H9 (cell line): ENCODE data around the gene GGCT. TPM values are rescaled to one million over a fixed set of nuclear protein-coding genes. Genes with fewer than 3 reads are reported as not detected.

Experiments
- DNase-seq: peaks from one replicate; pipeline ENCODE4 v3.0.0-alpha.2; 2017
- H2AFZ ChIP-seq: one replicate; pipeline ENCODE4 v1.6.1; 2013; ENCODE audit warnings: mild to moderate bottlenecking, low read length, control low read depth, moderate library complexity
- H2AK5ac ChIP-seq: 2 replicates; pipeline ENCODE4 v1.6.1; 2013; ENCODE audit warnings: low read length, control low read depth, mixed read lengths; ENCODE audit not compliant: insufficient read length
- H2BK120ac ChIP-seq: one replicate; pipeline ENCODE4 v1.6.1; 2013; ENCODE audit warnings: low read depth, mild to moderate bottlenecking, low read length, control low read depth, inconsistent platforms; ENCODE audit not compliant: poor library complexity, severe bottlenecking
- H2BK12ac ChIP-seq: 2 replicates; pipeline ENCODE4 v1.6.1; 2013; ENCODE audit warnings: low read length, control low read depth, mixed read lengths, low read depth; ENCODE audit not compliant: insufficient read length
- H2BK15ac ChIP-seq: 2 replicates; pipeline ENCODE4 v1.6.1; 2013; ENCODE audit warnings: low read depth, low read length, control low read depth
- H2BK20ac ChIP-seq: one replicate; pipeline ENCODE4 v1.6.1; 2013; ENCODE audit warnings: low read depth, mild to moderate bottlenecking, low read length, control low read depth, inconsistent platforms; ENCODE audit not compliant: poor library complexity, severe bottlenecking
- H2BK5ac ChIP-seq: 2 replicates; pipeline ENCODE4 v1.6.1; 2013; ENCODE audit warnings: low read length, control low read depth, mixed read lengths; ENCODE audit not compliant: insufficient read length
- H3K14ac ChIP-seq: 2 replicates; pipeline ENCODE4 v1.6.1; 2013; ENCODE audit warnings: low read length, control low read depth; ENCODE audit not compliant: insufficient read depth
- H3K18ac ChIP-seq: 2 replicates; pipeline ENCODE4 v1.6.1; 2013; ENCODE audit warnings: low read depth, mild to moderate bottlenecking, mixed read lengths, low read length, control low read depth; ENCODE audit not compliant: insufficient read length
- H3K23ac ChIP-seq: 2 replicates; pipeline ENCODE4 v1.6.1; 2013; ENCODE audit warnings: low read length, control low read depth, mixed read lengths, low read depth; ENCODE audit not compliant: insufficient read length
- H3K23me2 ChIP-seq: 2 replicates; pipeline ENCODE4 v1.6.1; 2013; ENCODE audit warnings: low read depth, mild to moderate bottlenecking, mixed read lengths, low read length, control low read depth; ENCODE audit not compliant: insufficient read length, poor library complexity, severe bottlenecking
- H3K27ac ChIP-seq: 2 replicates; pipeline ENCODE4 v1.5.1; 2013; ENCODE audit warnings: low read length, control low read depth, mixed read lengths, low read depth; ENCODE audit not compliant: insufficient read length
- H3K27me3 ChIP-seq: 2 replicates; pipeline ENCODE4 v1.6.1; 2013; ENCODE audit warnings: low read length, control low read depth, inconsistent platforms; ENCODE audit not compliant: insufficient read depth
- H3K4ac ChIP-seq: 2 replicates; pipeline ENCODE4 v1.6.1; 2013; ENCODE audit warnings: low read depth, mild to moderate bottlenecking, control low read depth, inconsistent platforms, low read length, moderate library complexity
- H3K4me1 ChIP-seq: 2 replicates; pipeline ENCODE4 v1.6.1; 2013; ENCODE audit warnings: low read length, control low read depth, inconsistent platforms; ENCODE audit not compliant: insufficient read depth
- H3K4me2 ChIP-seq: 2 replicates; pipeline ENCODE4 v1.6.1; 2013; ENCODE audit warnings: low read length, control low read depth, mixed read lengths; ENCODE audit not compliant: insufficient read length, insufficient read depth
- H3K56ac ChIP-seq: 2 replicates; pipeline ENCODE4 v1.6.1; 2013; ENCODE audit warnings: low read depth, mild to moderate bottlenecking, mixed read lengths, low read length, control low read depth; ENCODE audit not compliant: insufficient read length
- H3K79me1 ChIP-seq: 2 replicates; pipeline ENCODE4 v1.6.1; 2013; ENCODE audit warnings: low read depth, mild to moderate bottlenecking, moderate library complexity, low read length, control low read depth, inconsistent platforms; ENCODE audit not compliant: insufficient read depth, poor library complexity, severe bottlenecking
- H3K79me2 ChIP-seq: 2 replicates; pipeline ENCODE4 v1.6.1; 2013; ENCODE audit warnings: low read length, control low read depth, inconsistent platforms; ENCODE audit not compliant: insufficient read depth
- H3K9ac ChIP-seq: 2 replicates; pipeline ENCODE4 v1.6.1; 2013; ENCODE audit warnings: low read length, control low read depth, mixed read lengths; ENCODE audit not compliant: insufficient read length; ENCODE audit errors: extremely low read depth
- H3K9me3 ChIP-seq: one replicate; pipeline ENCODE4 v1.6.1; 2013; ENCODE audit warnings: low read depth, low read length, inconsistent platforms; ENCODE audit not compliant: control insufficient read depth
- H3T11ph ChIP-seq: one replicate; pipeline ENCODE4 v1.6.1; 2013; ENCODE audit warnings: mild to moderate bottlenecking, low read length, control low read depth, inconsistent platforms
- H4K20me1 ChIP-seq: one replicate; pipeline ENCODE4 v1.6.1; 2013; ENCODE audit not compliant: control insufficient read depth, insufficient read length, insufficient read depth
- H4K5ac ChIP-seq: 2 replicates; pipeline ENCODE4 v1.6.1; 2013; ENCODE audit warnings: low read depth, mild to moderate bottlenecking, mixed read lengths, low read length, control low read depth; ENCODE audit not compliant: insufficient read length
- H4K8ac ChIP-seq: replicated peaks from 2 replicates; pipeline ENCODE4 v1.6.1; 2013; ENCODE audit warnings: low read length, control low read depth, mixed read lengths, low read depth; ENCODE audit not compliant: insufficient read length
- H4K91ac ChIP-seq: 2 replicates; pipeline ENCODE4 v1.6.1; 2013; ENCODE audit warnings: low read depth, mild to moderate bottlenecking, moderate library complexity, mixed read lengths, low read length, control low read depth; ENCODE audit not compliant: insufficient read length
- H3K27ac Mint-ChIP-seq, 3 experiments: 2 replicates in 2 of 3; 3 replicates in 1 of 3; pipeline ENCODE4 v1.8.0; 2020 to 2021; ENCODE audit warnings: mixed read lengths in 3 of 3, mild to moderate bottlenecking in 1 of 3, moderate library complexity in 1 of 3
- H3K27me3 Mint-ChIP-seq: 2 replicates; pipeline ENCODE4 v1.8.0; 2021; ENCODE audit warnings: low read depth, mild to moderate bottlenecking, moderate library complexity, mixed read lengths
- H3K36me3 Mint-ChIP-seq, 3 experiments: 2 replicates in 2 of 3; 3 replicates in 1 of 3; pipeline ENCODE4 v1.8.0; 2020 to 2021; ENCODE audit warnings: low read depth in 3 of 3, mixed read lengths in 3 of 3; ENCODE audit not compliant: insufficient read depth in 1 of 3
- H3K4me1 Mint-ChIP-seq, 2 experiments: 2 replicates each; pipeline ENCODE4 v1.8.0; 2020; ENCODE audit warnings: mixed read lengths in 2 of 2
- H3K4me3 Mint-ChIP-seq, 2 experiments: 2 replicates in 1 of 2; 3 replicates in 1 of 2; pipeline ENCODE4 v1.8.0; 2020 to 2021; ENCODE audit warnings: mild to moderate bottlenecking in 2 of 2, mixed read lengths in 2 of 2, moderate library complexity in 1 of 2
- H3K9me3 Mint-ChIP-seq, 2 experiments: 2 replicates in 1 of 2; 3 replicates in 1 of 2; pipeline ENCODE4 v1.8.0; 2020; ENCODE audit warnings: mild to moderate bottlenecking in 2 of 2, mixed read lengths in 2 of 2, moderate library complexity in 1 of 2
- WGBS: extraction: QIAGEN DNeasy Blood & Tissue Kit; methylation state at CpG from one replicate; pipeline ENCODE4 v1.1.7; 2013; ENCODE audit warnings: missing lambda C conversion rate, low lambda C conversion rate, mixed read lengths; ENCODE audit not compliant: insufficient read length; ENCODE audit errors: extremely low coverage; 5-methylcytosine and 5-hydroxymethylcytosine counted together
- total RNA-seq: library from RNA; stranded (reverse); gene quantifications from 2 replicates; pipeline ENCODE4 v1.2.1, GENCODE V29; 2021
- TF ChIP-seq, protein P1 (sequence below): fragments of 200-600 bp; sonication (generic); conservative IDR thresholded peaks from 3 replicates; pipeline ENCODE4 v1.8.0; 2021; ENCODE audit warnings: antibody characterized with exemption, mild to moderate bottlenecking

Gene GGCT
- total RNA-seq, 1 experiment from 2014 or later: 84.9 TPM

- H4K5ac ChIP-seq: no peak overlapping the region
- no peak overlapping the region for H3K4me2 ChIP-seq
- TF ChIP-seq, protein P1, sequence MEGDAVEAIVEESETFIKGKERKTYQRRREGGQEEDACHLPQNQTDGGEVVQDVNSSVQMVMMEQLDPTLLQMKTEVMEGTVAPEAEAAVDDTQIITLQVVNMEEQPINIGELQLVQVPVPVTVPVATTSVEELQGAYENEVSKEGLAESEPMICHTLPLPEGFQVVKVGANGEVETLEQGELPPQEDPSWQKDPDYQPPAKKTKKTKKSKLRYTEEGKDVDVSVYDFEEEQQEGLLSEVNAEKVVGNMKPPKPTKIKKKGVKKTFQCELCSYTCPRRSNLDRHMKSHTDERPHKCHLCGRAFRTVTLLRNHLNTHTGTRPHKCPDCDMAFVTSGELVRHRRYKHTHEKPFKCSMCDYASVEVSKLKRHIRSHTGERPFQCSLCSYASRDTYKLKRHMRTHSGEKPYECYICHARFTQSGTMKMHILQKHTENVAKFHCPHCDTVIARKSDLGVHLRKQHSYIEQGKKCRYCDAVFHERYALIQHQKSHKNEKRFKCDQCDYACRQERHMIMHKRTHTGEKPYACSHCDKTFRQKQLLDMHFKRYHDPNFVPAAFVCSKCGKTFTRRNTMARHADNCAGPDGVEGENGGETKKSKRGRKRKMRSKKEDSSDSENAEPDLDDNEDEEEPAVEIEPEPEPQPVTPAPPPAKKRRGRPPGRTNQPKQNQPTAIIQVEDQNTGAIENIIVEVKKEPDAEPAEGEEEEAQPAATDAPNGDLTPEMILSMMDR: no peak
- no peak overlapping the region for H2BK20ac ChIP-seq
- H3K27me3 Mint-ChIP-seq: peaks cover 4% of the 10 kb centered on the region; the same call in 1 of the 2 replicates
- no peak overlapping the region for H3K27ac Mint-ChIP-seq
- no peak overlapping the region for H3K56ac ChIP-seq
- no CpG with 5 or more reads among the region's 4 CpGs for WGBS
- H3K9me3 Mint-ChIP-seq: 0 out of 5 replicates have a peak, but pooled peaks cover 0 to 2% of the 10 kb centered on the region in 2 experiments
- H4K91ac ChIP-seq: no peak overlapping the region
- H3K9ac ChIP-seq: no peak overlapping the region
- no peak for DNase-seq
- H3K4me3 Mint-ChIP-seq: no peak overlapping the region
- no peaks in the 10 kb centered on the region for H3K79me2 ChIP-seq
- H3K27me3 ChIP-seq: no peaks in the 10 kb centered on the region
- no peak overlapping the region for H3T11ph ChIP-seq
- no peak overlapping the region for H4K8ac ChIP-seq
- no peak overlapping the region for H2BK120ac ChIP-seq
- no peak overlapping the region for H2AFZ ChIP-seq
- H2BK12ac ChIP-seq: no peak overlapping the region
- H3K36me3 Mint-ChIP-seq: no peaks in the 10 kb centered on the region; a peak in 2 of 7 replicates
- H3K23ac ChIP-seq: no peak overlapping the region
- no peaks in the 10 kb centered on the region for H3K23me2 ChIP-seq
- peaks cover 29 to 38% of the 10 kb centered on the region in 2 experiments for H3K4me1 Mint-ChIP-seq
- H3K4ac ChIP-seq: no peak overlapping the region
- no peak overlapping the region for H2AK5ac ChIP-seq
- no peaks in the 10 kb centered on the region; the same call in 1 of the 2 replicates for H3K4me1 ChIP-seq
- H3K27ac ChIP-seq: no peak overlapping the region
- no peak overlapping the region for H2BK5ac ChIP-seq
- H3K14ac ChIP-seq: no peak overlapping the region
- H4K20me1 ChIP-seq: no peaks in the 10 kb centered on the region
- no peaks in the 10 kb centered on the region for H3K9me3 ChIP-seq
- no peak overlapping the region for H2BK15ac ChIP-seq
- no peak overlapping the region for H3K18ac ChIP-seq
- no peaks in the 10 kb centered on the region for H3K79me1 ChIP-seq
Observed at GRCh38 chr7:30546596-30546995, 42.0 kb upstream of the GGCT start.
